ENCODE data around the gene GSG1. TPM values are rescaled to one million over a fixed set of nuclear protein-coding genes. Genes with fewer than 3 reads are reported as not detected.

The GSG1 gene
- total RNA-seq: not detected

- H3K36me3 ChIP-seq: no peaks in the 10 kb centered on the region
- peaks cover 0 to 35% (median 3%) of the 10 kb centered on the region in 3 donors for H3K4me1 ChIP-seq
- H3K9me3 ChIP-seq: peaks cover 0 to 4% (median 0%) of the 10 kb centered on the region in 3 donors
- H3K27ac ChIP-seq: peak within 1 kb of the TSS in 3 of 4 donors; percentile 86 to 92 (median 91)
- no peak within 1 kb of the TSS for H3K4me3 ChIP-seq
- no peaks in the 10 kb centered on the region for H3K27me3 ChIP-seq
- no peak for ATAC-seq
- no peak for TF ChIP-seq EP300 (IDR thresholded peaks at IDR 0.05)
- WGBS, 2 donors (ENCODE audit: low coverage in 1 of 2): 86 to 95% methylated on average over 3 to 7 of the region's 8 CpGs
Measured at GRCh38 chr12:13103391-13104033, at the start of gene GSG1. GSG1 (minus strand) TSS chr12:13103667; CDS start chr12:13103512, 155 bp downstream.

GRCh38 chr12:13153180-13153579, 49.7 kb upstream of the GSG1 start:
- no peak for TF ChIP-seq POLR2AphosphoS5 (IDR thresholded peaks at IDR 0.05)
- no peaks in the 10 kb centered on the region for H3K36me3 ChIP-seq
- H3K9me3 ChIP-seq: peaks cover 0 to 4% (median 0%) of the 10 kb centered on the region in 3 donors
- WGBS, 2 donors (ENCODE audit: low coverage in 1 of 2): 86 to 89% methylated on average over 3 to 5 of the region's 7 CpGs
- peaks cover 0 to 26% (median 0%) of the 10 kb centered on the region in 3 donors for H3K4me1 ChIP-seq
- H3K4me3 ChIP-seq: no peak overlapping the region
- H3K27me3 ChIP-seq: no peaks in the 10 kb centered on the region
- ATAC-seq: no peak
- no peak overlapping the region for H3K27ac ChIP-seq

GRCh38 chr12:13152756-13153155, 49.3 kb upstream of the GSG1 start:
- no peak for ATAC-seq
- WGBS, 2 donors (ENCODE audit: low coverage in 1 of 2): 83 to 96% methylated on average over 4 to 6 of the region's 6 CpGs
- no peak for TF ChIP-seq CTCF (IDR thresholded peaks at IDR 0.05)
- Histone ChIP-seq H3K27me3 (no peaks in the 10 kb centered on the region), H3K9me3 (peaks cover 0 to 4% (median 0%) of the 10 kb centered on the region in 3 donors), H3K27ac (peak overlapping the region in 1 of 4 donors; percentile 37), H3K4me3 (no peak overlapping the region), H3K4me1 (peaks cover 0 to 26% (median 0%) of the 10 kb centered on the region in 3 donors), H3K36me3 (no peaks in the 10 kb centered on the region)

- no peaks in the 10 kb centered on the region for H3K27me3 ChIP-seq
- peaks cover 0 to 4% (median 0%) of the 10 kb centered on the region in 3 donors for H3K9me3 ChIP-seq
- H3K4me1 ChIP-seq: peaks cover 0 to 28% (median 0%) of the 10 kb centered on the region in 3 donors
- TF ChIP-seq CTCF (IDR thresholded peaks at IDR 0.05): no peak
- WGBS, 2 donors (ENCODE audit: low coverage in 1 of 2): 29 to 80% methylated on average over 1 of the region's 1 CpG
- ATAC-seq: peak; percentile 58
- no peak overlapping the region for H3K4me3 ChIP-seq
- H3K36me3 ChIP-seq: no peaks in the 10 kb centered on the region
- peak overlapping the region in 1 of 4 donors; percentile 37 for H3K27ac ChIP-seq
Measured at GRCh38 chr12:13152281-13152680, 48.8 kb upstream of the GSG1 start.

GRCh38 chr12:13149411-13149810, 45.9 kb upstream of the GSG1 start:
- peaks cover 0 to 4% (median 0%) of the 10 kb centered on the region in 3 donors for H3K9me3 ChIP-seq
- no peak for ATAC-seq
- peak overlapping the region in 3 of 4 donors; percentile 55 to 71 (median 60) for H3K27ac ChIP-seq
- no peak overlapping the region for H3K4me3 ChIP-seq
- peaks cover 0 to 47% (median 5%) of the 10 kb centered on the region in 3 donors for H3K4me1 ChIP-seq
- TF ChIP-seq POLR2AphosphoS5 (IDR thresholded peaks at IDR 0.05) (no peak), POLR2A (IDR thresholded peaks at IDR 0.05) (no peak), CTCF (IDR thresholded peaks at IDR 0.05) (no peak), EP300 (IDR thresholded peaks at IDR 0.05) (no peak)
- 55 to 73% methylated on average over 4 of the region's 4 CpGs for WGBS, 2 donors (ENCODE audit: low coverage in 1 of 2)
- H3K27me3 ChIP-seq: no peaks in the 10 kb centered on the region
- no peaks in the 10 kb centered on the region for H3K36me3 ChIP-seq

GRCh38 chr12:13148485-13148847, 45.0 kb upstream of the GSG1 start:
- H3K27ac ChIP-seq: peak overlapping the region in 3 of 4 donors; percentile 55 to 71 (median 60)
- H3K27me3 ChIP-seq: no peaks in the 10 kb centered on the region
- ATAC-seq: peak; percentile 44
- no peak overlapping the region for H3K4me3 ChIP-seq
- no peak for TF ChIP-seq EP300 (IDR thresholded peaks at IDR 0.05)
- peak; percentile 30 for TF ChIP-seq POLR2AphosphoS5 (IDR thresholded peaks at IDR 0.05)
- no peak for TF ChIP-seq POLR2A (IDR thresholded peaks at IDR 0.05)
- TF ChIP-seq CTCF (IDR thresholded peaks at IDR 0.05): no peak
- no peaks in the 10 kb centered on the region for H3K36me3 ChIP-seq
- WGBS, 2 donors (ENCODE audit: low coverage in 1 of 2): 54 to 87% methylated on average over 3 of the region's 3 CpGs
- peaks cover 0 to 37% (median 5%) of the 10 kb centered on the region in 3 donors for H3K4me1 ChIP-seq
- H3K9me3 ChIP-seq: peaks cover 0 to 4% (median 0%) of the 10 kb centered on the region in 3 donors
